Cerebellar nuclear complex (tissue), 1 donor: Measurements from ENCODE around the gene CMIP.

Source experiments
- DNase-seq, 2 experiments: peaks; one replicate each; lab custom pipeline; 2025; lab: John Stamatoyannopoulos, UW

CMIP gene

GRCh38 chr16:81748476-81749198 lies 304.0 kb downstream of the CMIP start:
- no peak for DNase-seq

- no peak for DNase-seq
Measured at GRCh38 chr16:81752225-81752875, 307.7 kb downstream of the CMIP start.

- no peak for DNase-seq
Measured at GRCh38 chr16:81752876-81753227, 308.2 kb downstream of the CMIP start.

DNA sequence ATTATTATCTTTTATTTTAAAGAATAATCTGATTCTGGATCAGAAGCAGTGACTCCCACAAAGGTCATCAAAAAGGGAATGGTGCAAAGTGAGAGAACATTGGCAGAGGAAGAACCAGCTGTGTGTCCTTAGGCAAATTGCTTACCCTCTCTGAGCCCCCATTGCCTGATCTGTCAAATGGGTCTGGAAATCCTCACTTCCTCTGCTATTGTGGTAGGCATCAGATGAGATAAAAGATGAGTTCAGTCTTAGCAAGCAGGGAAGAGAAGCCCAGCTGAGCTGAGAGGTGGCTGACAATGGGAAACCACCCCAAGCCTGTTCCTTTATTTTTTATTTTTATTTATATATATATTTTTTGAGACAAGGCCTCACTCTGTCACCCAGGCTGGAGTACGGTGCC lies 310.2 kb downstream of the CMIP start:
- DNase-seq: no peak

- DNase-seq: no peak
Measured at GRCh38 chr16:81755915-81756614, 311.5 kb downstream of the CMIP start.

- no peak for DNase-seq
Measured at GRCh38 chr16:81756615-81757356, 312.2 kb downstream of the CMIP start.

GRCh38 chr16:81758376-81758775 lies 313.8 kb downstream of the CMIP start:
- no peak for DNase-seq
